SK-N-SH (cell line): ENCODE measurements around the gene CDC27. TPM values are rescaled to one million over a fixed set of nuclear protein-coding genes. Genes with fewer than 3 reads are reported as not detected.

Source experiments
- CTCF ChIA-PET: fragments of 300-600, 350-600 bp; formaldehyde crosslinking; extraction: SDS; loops from one replicate; lab custom pipeline; 2021; lab: Yijun Ruan, JAX
- POLR2A ChIA-PET: fragments of 350-600 bp; sonication (Branson Sonifier 250); formaldehyde crosslinking; extraction: SDS; loops from one replicate; lab custom pipeline; 2020; ENCODE audit warnings: antibody characterized with exemption, inconsistent platforms; lab: Yijun Ruan, JAX
- DNase-seq: peaks from one replicate; pipeline ENCODE4 v3.0.0; 2012
- H2AFZ ChIP-seq: fragments of 200-600 bp; sonication (generic); 2 replicates; pipeline ENCODE4 v1.8.1; 2016; ENCODE audit warnings: antibody characterized with exemption, mild to moderate bottlenecking, low read depth
- H3F3A ChIP-seq: fragments of 200-600 bp; sonication (generic); replicated peaks from 2 replicates; pipeline ENCODE3; 2016; ENCODE audit warnings: antibody characterized with exemption, mild to moderate bottlenecking; ENCODE audit not compliant: insufficient read depth
- H3K27ac ChIP-seq, 2 experiments: fragments of 200-500 bp in 1 of 2; fragments of 200-600 bp in 1 of 2; sonication (Bioruptor generic) in 1 of 2; sonication (generic), shearing (Covaris generic) in 1 of 2; 2 replicates each; pipeline versions ENCODE4 v1.5.1 to v1.6.1; 2014 to 2016; ENCODE audit warnings: low read depth in 2 of 2, inconsistent platforms in 1 of 2, low read length in 1 of 2, mild to moderate bottlenecking in 1 of 2, mixed read lengths in 1 of 2
- H3K27me3 ChIP-seq: fragments of 200-600 bp; sonication (generic), shearing (Covaris generic); 2 replicates; pipeline ENCODE4 v1.6.1; 2016; ENCODE audit warnings: mixed run types; ENCODE audit not compliant: insufficient read depth
- H3K36me3 ChIP-seq, 2 experiments: fragments of 200-500 bp in 1 of 2; fragments of 200-600 bp in 1 of 2; sonication (Bioruptor generic) in 1 of 2; sonication (generic) in 1 of 2; replicated peaks in 1 of 2; 2 replicates each; pipeline versions ENCODE3 to v1.5.1; 2014 to 2016; ENCODE audit warnings: low read length in 1 of 2, mild to moderate bottlenecking in 1 of 2; ENCODE audit not compliant: insufficient read depth in 2 of 2, control insufficient read depth in 1 of 2
- H3K4me1 ChIP-seq, 2 experiments: fragments of 200-500 bp in 1 of 2; fragments of 200-600 bp in 1 of 2; sonication (Bioruptor generic) in 1 of 2; sonication (generic), shearing (Covaris generic) in 1 of 2; 2 replicates each; pipeline versions ENCODE4 v1.5.1 to v1.6.1; 2014 to 2016; ENCODE audit warnings: low read depth in 1 of 2, low read length in 1 of 2, mixed run types in 1 of 2; ENCODE audit not compliant: insufficient read depth in 2 of 2, control insufficient read depth in 1 of 2
- H3K4me2 ChIP-seq: fragments of 200-600 bp; sonication (generic), shearing (Covaris generic); 2 replicates; pipeline ENCODE4 v1.6.1; 2017; ENCODE audit warnings: mixed run types
- H3K4me3 ChIP-seq, 2 experiments: fragments of 200-500 bp in 1 of 2; fragments of 200-600 bp in 1 of 2; sonication (Bioruptor generic) in 1 of 2; sonication (generic), shearing (Covaris generic) in 1 of 2; 2 replicates each; pipeline versions ENCODE4 v1.5.1 to v1.8.1; 2014 to 2016; ENCODE audit warnings: low read depth in 2 of 2, inconsistent platforms in 1 of 2, low read length in 1 of 2, mild to moderate bottlenecking in 1 of 2, mixed read lengths in 1 of 2, moderate library complexity in 1 of 2
- H3K79me2 ChIP-seq: fragments of 200-600 bp; sonication (generic); 2 replicates; pipeline ENCODE4 v1.8.1; 2017; ENCODE audit warnings: mild to moderate bottlenecking; ENCODE audit not compliant: insufficient read depth
- H3K9ac ChIP-seq: fragments of 200-600 bp; sonication (generic); 2 replicates; pipeline ENCODE4 v1.6.1; 2017; ENCODE audit warnings: mixed run types
- H3K9me2 ChIP-seq: fragments of 200-600 bp; sonication (generic); 2 replicates; pipeline ENCODE4 v1.6.1; 2017; ENCODE audit warnings: mixed run types
- H3K9me3 ChIP-seq: fragments of 200-600 bp; sonication (generic); 2 replicates; pipeline ENCODE4 v1.6.1; 2017; ENCODE audit warnings: mixed run types, mild to moderate bottlenecking, moderate library complexity
- H4K20me1 ChIP-seq: fragments of 200-600 bp; sonication (generic); 2 replicates; pipeline ENCODE4 v1.6.1; 2017; ENCODE audit warnings: mild to moderate bottlenecking, mixed run types; ENCODE audit not compliant: insufficient read depth
- FOXJ3 ChIP-seq: sonication (generic); formaldehyde crosslinking; IDR thresholded peaks from 2 replicates; pipeline ENCODE4 v1.5.1; 2020; ENCODE audit warnings: mild to moderate bottlenecking, missing genetic modification reagents
- NFIC ChIP-seq: IDR thresholded peaks from 2 replicates; pipeline ENCODE4 v1.4.0; 2012; ENCODE audit warnings: borderline replicate concordance
- PBX3 ChIP-seq: IDR thresholded peaks from 2 replicates; pipeline ENCODE4; 2012
- RAD21 ChIP-seq: IDR thresholded peaks from 2 replicates; pipeline ENCODE4 v1.6.1; 2012; ENCODE audit warnings: mild to moderate bottlenecking, low read length
- RXRA ChIP-seq: IDR thresholded peaks from 2 replicates; pipeline ENCODE4 v1.4.0; 2012; ENCODE audit warnings: low read depth, mild to moderate bottlenecking, borderline replicate concordance
- SIN3A ChIP-seq: IDR thresholded peaks from 2 replicates; pipeline ENCODE4 v1.6.1; 2012; ENCODE audit warnings: low read depth, mild to moderate bottlenecking, low read length, moderate library complexity, borderline replicate concordance
- TCF12 ChIP-seq: IDR thresholded peaks from 2 replicates; pipeline ENCODE4 v1.4.0; 2012
- USF2 ChIP-seq: fragments of 150-350 bp; IDR thresholded peaks from 2 replicates; pipeline ENCODE4 v1.6.1; 2017; ENCODE audit warnings: antibody characterized with exemption, low read length, low read depth, borderline replicate concordance
- YY1 ChIP-seq: IDR thresholded peaks from 2 replicates; pipeline ENCODE4 v1.4.0; 2012; ENCODE audit warnings: low read depth, mild to moderate bottlenecking
- WGBS: methylation state at CpG from one replicate; pipeline ENCODE4 v1.1.6; 2017; ENCODE audit warnings: low lambda C conversion rate; 5-methylcytosine and 5-hydroxymethylcytosine counted together
- polyA plus RNA-seq, 3 experiments: library from polyadenylated mRNA; depleted of rRNA; stranded (reverse); fragments of >200 nt; gene quantifications; 2 replicates each; pipeline ENCODE4 v1.2.3, GENCODE V29; 2012
- TF ChIP-seq, protein P1 (sequence below): IDR thresholded peaks from 2 replicates; pipeline ENCODE4 v1.4.0; 2012; ENCODE audit warnings: low read depth, borderline replicate concordance
- TF ChIP-seq, protein P2 (sequence below): fragments of 200-600 bp; sonication (generic); IDR thresholded peaks from 2 replicates; pipeline ENCODE4 v1.6.1; 2017; ENCODE audit warnings: antibody characterized with exemption, mild to moderate bottlenecking, moderate library complexity
- TF ChIP-seq, protein P3 (sequence below): IDR thresholded peaks from 2 replicates; pipeline ENCODE4 v1.4.0; 2012; ENCODE audit warnings: low read depth, borderline replicate concordance

The CDC27 gene
- polyA plus RNA-seq, 1 of the 3 experiments (the other 2 are of a cell fraction), result 44.3 TPM

DNA sequence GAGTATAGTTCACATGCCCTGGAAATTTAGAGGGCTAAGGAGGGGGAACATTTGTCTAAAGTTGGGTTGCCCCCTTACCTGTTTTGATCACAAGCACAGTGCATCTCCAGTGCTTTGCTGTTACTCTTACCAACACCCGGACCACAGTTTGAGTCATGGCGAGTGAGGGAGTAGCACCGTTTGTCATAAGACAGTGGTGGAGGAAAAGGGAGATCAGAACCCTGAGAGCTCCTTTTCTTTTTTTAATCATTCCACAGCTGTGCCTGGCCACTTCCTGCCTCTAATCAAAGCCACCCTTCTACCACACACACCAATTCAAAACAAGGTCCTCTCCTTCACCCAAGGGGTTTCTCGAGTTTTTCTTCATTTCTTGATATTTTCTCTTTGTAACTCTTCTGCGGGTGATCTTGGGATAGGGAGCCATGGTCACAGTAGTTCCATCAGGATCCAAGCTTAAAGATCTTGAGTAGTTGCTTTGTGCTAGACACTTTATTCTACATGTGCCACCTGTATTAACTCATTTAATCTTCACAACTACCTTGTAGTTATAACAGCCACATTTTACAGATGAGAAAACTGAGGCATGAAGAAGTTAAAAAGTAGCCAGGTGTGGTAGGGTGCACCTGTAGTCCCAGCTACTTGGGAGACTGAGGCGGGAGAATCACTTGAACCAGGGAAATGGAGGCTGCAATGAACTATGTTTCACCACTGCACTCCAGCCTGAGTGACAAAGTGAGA, 15.1 kb upstream of the CDC27 start:
- DNase-seq, result no peak
- no peak overlapping the region for H3K4me2 ChIP-seq

GRCh38 chr17:47201166-47201565, 12.1 kb upstream of the CDC27 start:
- POLR2A ChIA-PET, result no interaction called here
- no peak overlapping the region for H3K4me3 ChIP-seq
- no peaks in the 10 kb centered on the region for H3K79me2 ChIP-seq
- no peak for DNase-seq
- H3K4me1 ChIP-seq, result no peaks in the 10 kb centered on the region
- H3K9me3 ChIP-seq, result 0 out of 2 replicates have a peak, but pooled peaks cover 7% of the 10 kb centered on the region
- H2AFZ ChIP-seq, result no peak overlapping the region
- no peak overlapping the region for H3K27ac ChIP-seq
- H3F3A ChIP-seq, result no peaks in the 10 kb centered on the region
- 76% methylated on average over 4 of the region's 4 CpGs for WGBS
- H3K27me3 ChIP-seq, result no peaks in the 10 kb centered on the region
- no peaks in the 10 kb centered on the region for H4K20me1 ChIP-seq
- H3K4me2 ChIP-seq, result no peak overlapping the region
- TF ChIP-seq RAD21 (no peak), SIN3A (no peak), NFIC (no peak), USF2 (no peak), FOXJ3 (CRISPR knock-in tag) (no peak), YY1 (no peak), TCF12 (no peak), RXRA (no peak)
- TF ChIP-seq, protein P1, sequence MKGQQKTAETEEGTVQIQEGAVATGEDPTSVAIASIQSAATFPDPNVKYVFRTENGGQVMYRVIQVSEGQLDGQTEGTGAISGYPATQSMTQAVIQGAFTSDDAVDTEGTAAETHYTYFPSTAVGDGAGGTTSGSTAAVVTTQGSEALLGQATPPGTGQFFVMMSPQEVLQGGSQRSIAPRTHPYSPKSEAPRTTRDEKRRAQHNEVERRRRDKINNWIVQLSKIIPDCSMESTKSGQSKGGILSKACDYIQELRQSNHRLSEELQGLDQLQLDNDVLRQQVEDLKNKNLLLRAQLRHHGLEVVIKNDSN, result no peak
- TF ChIP-seq, protein P2, sequence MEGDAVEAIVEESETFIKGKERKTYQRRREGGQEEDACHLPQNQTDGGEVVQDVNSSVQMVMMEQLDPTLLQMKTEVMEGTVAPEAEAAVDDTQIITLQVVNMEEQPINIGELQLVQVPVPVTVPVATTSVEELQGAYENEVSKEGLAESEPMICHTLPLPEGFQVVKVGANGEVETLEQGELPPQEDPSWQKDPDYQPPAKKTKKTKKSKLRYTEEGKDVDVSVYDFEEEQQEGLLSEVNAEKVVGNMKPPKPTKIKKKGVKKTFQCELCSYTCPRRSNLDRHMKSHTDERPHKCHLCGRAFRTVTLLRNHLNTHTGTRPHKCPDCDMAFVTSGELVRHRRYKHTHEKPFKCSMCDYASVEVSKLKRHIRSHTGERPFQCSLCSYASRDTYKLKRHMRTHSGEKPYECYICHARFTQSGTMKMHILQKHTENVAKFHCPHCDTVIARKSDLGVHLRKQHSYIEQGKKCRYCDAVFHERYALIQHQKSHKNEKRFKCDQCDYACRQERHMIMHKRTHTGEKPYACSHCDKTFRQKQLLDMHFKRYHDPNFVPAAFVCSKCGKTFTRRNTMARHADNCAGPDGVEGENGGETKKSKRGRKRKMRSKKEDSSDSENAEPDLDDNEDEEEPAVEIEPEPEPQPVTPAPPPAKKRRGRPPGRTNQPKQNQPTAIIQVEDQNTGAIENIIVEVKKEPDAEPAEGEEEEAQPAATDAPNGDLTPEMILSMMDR, result no peak
- TF ChIP-seq, protein P3, sequence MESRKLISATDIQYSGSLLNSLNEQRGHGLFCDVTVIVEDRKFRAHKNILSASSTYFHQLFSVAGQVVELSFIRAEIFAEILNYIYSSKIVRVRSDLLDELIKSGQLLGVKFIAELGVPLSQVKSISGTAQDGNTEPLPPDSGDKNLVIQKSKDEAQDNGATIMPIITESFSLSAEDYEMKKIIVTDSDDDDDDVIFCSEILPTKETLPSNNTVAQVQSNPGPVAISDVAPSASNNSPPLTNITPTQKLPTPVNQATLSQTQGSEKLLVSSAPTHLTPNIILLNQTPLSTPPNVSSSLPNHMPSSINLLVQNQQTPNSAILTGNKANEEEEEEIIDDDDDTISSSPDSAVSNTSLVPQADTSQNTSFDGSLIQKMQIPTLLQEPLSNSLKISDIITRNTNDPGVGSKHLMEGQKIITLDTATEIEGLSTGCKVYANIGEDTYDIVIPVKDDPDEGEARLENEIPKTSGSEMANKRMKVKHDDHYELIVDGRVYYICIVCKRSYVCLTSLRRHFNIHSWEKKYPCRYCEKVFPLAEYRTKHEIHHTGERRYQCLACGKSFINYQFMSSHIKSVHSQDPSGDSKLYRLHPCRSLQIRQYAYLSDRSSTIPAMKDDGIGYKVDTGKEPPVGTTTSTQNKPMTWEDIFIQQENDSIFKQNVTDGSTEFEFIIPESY, result no peak
- TF ChIP-seq, all 33 proteins: peak for 0
- H3K36me3 ChIP-seq, result no peaks in the 10 kb centered on the region
- peaks cover 4% of the 10 kb centered on the region; the same call in 1 of the 2 replicates for H3K9me2 ChIP-seq
- no peak overlapping the region for H3K9ac ChIP-seq
- CTCF ChIA-PET, result interaction anchor here (1.1 to 1.9 kb wide), 4 partner anchors 10 to 258 kb away, joined by 3 to 6 read pairs (median 4); no protein-coding TSS in a partner anchor

More for the DNA sequence above, 15.1 kb upstream of the CDC27 start:
- ChIA-PET CTCF (interaction anchor here (1.0 to 1.4 kb wide), 2 partner anchors 13 to 25 kb away, joined by 3 read pairs; no protein-coding TSS in a partner anchor), POLR2A (no interaction called here)
- H3K9me2 ChIP-seq, result peaks cover 4% of the 10 kb centered on the region; the same call in 1 of the 2 replicates
- no peaks in the 10 kb centered on the region for H4K20me1 ChIP-seq
- 62% methylated on average over 6 of the region's 6 CpGs for WGBS
- no peaks in the 10 kb centered on the region for H3K79me2 ChIP-seq
- H3K9ac ChIP-seq, result no peak overlapping the region
- H2AFZ ChIP-seq, result no peak overlapping the region
- H3K27me3 ChIP-seq, result no peaks in the 10 kb centered on the region
- no peaks in the 10 kb centered on the region for H3K4me1 ChIP-seq
- H3K4me3 ChIP-seq, result no peak overlapping the region
- H3F3A ChIP-seq, result no peaks in the 10 kb centered on the region
- no peaks in the 10 kb centered on the region for H3K36me3 ChIP-seq
- no peak overlapping the region for H3K27ac ChIP-seq
- TF ChIP-seq, protein P2, result no peak
- no peak for TF ChIP-seq PBX3
- 0 out of 2 replicates have a peak, but pooled peaks cover 7% of the 10 kb centered on the region for H3K9me3 ChIP-seq
